GM12864 (cell line): ENCODE results near the gene GPC5.

Source experiments
- DNase-seq: peaks from one replicate; pipeline ENCODE4 v3.0.0-alpha.2; 2011; ENCODE audit warnings: low read depth
- H3K4me3 ChIP-seq: 2 replicates; pipeline ENCODE4 v1.5.1; 2011; ENCODE audit warnings: mild to moderate bottlenecking, low read depth, low read length, control low read depth
- CTCF ChIP-seq: IDR thresholded peaks from 2 replicates; pipeline ENCODE4 v1.5.1; 2011; ENCODE audit warnings: low read depth, mild to moderate bottlenecking, moderate library complexity, low read length, control low read depth, inconsistent platforms; ENCODE audit errors: missing control alignments

The GPC5 gene

GRCh38 chr13:92575777-92576176 lies 1177.4 kb downstream of the GPC5 start:
- H3K4me3 ChIP-seq, result no peak overlapping the region
- no peak for DNase-seq
- no peak for TF ChIP-seq CTCF

GRCh38 chr13:92578358-92578757 lies 1179.9 kb downstream of the GPC5 start:
- TF ChIP-seq CTCF, result no peak
- no peak for DNase-seq
- no peak overlapping the region for H3K4me3 ChIP-seq

DNA sequence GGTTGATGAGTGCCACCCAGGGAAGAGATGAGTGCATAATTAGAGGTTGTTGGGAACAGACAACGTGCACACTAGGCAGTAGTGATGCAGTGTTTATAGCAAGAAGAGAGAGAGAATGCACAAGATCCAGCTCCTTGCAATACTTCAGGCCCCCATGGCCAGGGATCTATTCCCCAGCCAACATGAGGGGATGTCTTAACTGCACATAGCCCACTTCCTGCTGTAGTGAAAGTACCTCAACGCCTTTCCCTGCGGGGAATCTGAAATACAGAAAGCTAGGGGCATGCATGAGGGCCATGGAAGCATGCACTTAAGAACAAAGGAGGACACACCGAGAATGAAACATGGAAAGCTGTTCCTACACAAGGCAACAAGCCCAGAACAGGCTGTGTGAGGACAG lies 1191.5 kb downstream of the GPC5 start:
- H3K4me3 ChIP-seq, result no peak overlapping the region
- no peak for DNase-seq
- no peak for TF ChIP-seq CTCF

DNA sequence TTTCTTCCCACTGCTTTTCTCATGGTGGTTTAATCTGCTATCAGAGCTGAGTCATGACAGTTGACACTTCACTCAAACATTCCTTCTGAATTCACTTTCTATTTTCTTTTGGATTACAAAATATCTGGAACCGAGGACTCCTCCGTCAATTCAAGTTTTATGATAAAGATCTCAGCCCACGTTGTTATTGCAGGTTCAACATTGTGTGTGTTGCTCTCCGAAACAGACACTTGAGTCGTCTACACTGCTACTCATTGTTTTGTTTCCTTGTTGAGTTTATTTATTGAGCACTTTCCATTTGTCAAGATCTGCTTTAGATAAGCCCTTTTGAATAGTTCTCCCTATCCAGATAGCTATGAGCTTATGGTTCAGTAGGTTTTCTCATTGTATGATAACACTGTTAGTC lies 1192.1 kb downstream of the GPC5 start:
- no peak for TF ChIP-seq CTCF
- no peak overlapping the region for H3K4me3 ChIP-seq
- DNase-seq, result no peak

DNA sequence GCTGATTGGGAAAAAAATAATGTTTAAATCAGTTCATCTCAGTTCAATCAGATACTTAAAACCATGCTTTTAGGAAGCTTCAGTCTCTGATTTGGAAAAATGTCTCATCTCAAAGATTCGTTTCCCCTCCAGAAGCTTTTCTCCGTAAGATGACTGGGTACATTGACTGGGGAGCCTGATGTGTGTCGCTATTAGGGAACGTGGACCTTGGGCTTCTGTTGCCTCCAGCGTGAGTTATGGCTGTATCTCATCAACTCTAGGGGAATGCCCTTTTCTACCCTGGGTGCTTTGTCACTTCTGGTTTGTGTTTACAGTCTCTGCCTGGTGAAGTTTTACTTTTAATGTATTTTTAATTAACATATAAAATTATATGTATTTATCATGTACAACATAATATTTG lies 1192.7 kb downstream of the GPC5 start:
- no peak for DNase-seq
- H3K4me3 ChIP-seq, result no peak overlapping the region
- no peak for TF ChIP-seq CTCF

DNA sequence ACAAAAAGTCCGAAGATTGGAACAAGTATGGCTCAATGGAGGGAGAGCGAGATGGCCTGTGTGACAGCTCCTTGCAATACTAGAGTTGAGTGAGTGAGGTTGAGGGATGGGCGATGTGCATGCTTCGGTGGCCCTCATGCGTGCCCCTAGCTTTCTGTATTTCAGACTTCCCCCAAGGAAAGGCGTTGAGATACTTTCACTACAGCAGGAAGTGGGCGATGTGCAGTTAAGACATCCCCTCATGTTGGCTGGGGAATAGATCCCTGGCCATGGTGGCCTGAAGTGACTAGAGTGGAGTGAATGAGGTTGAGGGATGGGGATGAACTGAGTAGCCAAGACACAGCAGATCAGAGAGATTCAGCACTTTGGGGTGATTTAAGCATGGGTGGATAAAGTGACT lies 1194.3 kb downstream of the GPC5 start:
- no peak for DNase-seq
- no peak overlapping the region for H3K4me3 ChIP-seq
- no peak for TF ChIP-seq CTCF

GRCh38 chr13:92602560-92602959 lies 1204.1 kb downstream of the GPC5 start:
- TF ChIP-seq CTCF, result no peak
- H3K4me3 ChIP-seq, result no peak overlapping the region
- no peak for DNase-seq
